A673 (cell line): Measurements from ENCODE around the gene PIGA. TPM values are rescaled to one million over a fixed set of nuclear protein-coding genes. Genes with fewer than 3 reads are reported as not detected.

Source experiments
- BruUV-seq: library from RNA; stranded (reverse); fragments of 400-500 nt; replicated peaks from 2 replicates; lab custom pipeline; 2021; lab: Mats Ljungman, UMichigan
- CTCF ChIA-PET: fragments of 300-600 bp; sonication (Branson Sonifier 250); formaldehyde crosslinking; loops from one replicate; lab custom pipeline; 2022; ENCODE audit warnings: antibody characterized with exemption; lab: Charles Lee
- POLR2A ChIA-PET: fragments of 300-600 bp; sonication (Branson Sonifier 250); formaldehyde crosslinking; loops from one replicate; lab custom pipeline; 2022; ENCODE audit warnings: antibody characterized with exemption; ENCODE audit not compliant: low non-redundant PET; lab: Charles Lee
- DNase-seq: peaks from one replicate; pipeline ENCODE4 v3.0.0-alpha.2; 2015; ENCODE audit warnings: low spot score
- H3K27ac ChIP-seq: fragments of 200-600 bp; sonication (generic); 2 replicates; pipeline ENCODE4 v1.5.1; 2016; ENCODE audit warnings: mixed run types, low read depth, mild to moderate bottlenecking, mixed read lengths, antibody characterized with exemption, low read length; ENCODE audit not compliant: poor library complexity, severe bottlenecking
- H3K27me3 ChIP-seq: fragments of 200-600 bp; sonication (generic); replicated peaks from 2 replicates; pipeline ENCODE4 v1.6.1; 2017; ENCODE audit warnings: mixed run types, low read depth, mild to moderate bottlenecking, mixed read lengths, antibody characterized with exemption, low read length; ENCODE audit not compliant: insufficient read depth, poor library complexity
- H3K36me3 ChIP-seq: fragments of 200-600 bp; sonication (generic); 2 replicates; pipeline ENCODE4 v1.6.1; 2016; ENCODE audit warnings: mixed run types, mild to moderate bottlenecking, mixed read lengths, antibody characterized with exemption, low read length; ENCODE audit not compliant: insufficient read depth, poor library complexity, severe bottlenecking
- H3K4me1 ChIP-seq: fragments of 200-600 bp; sonication (generic); 2 replicates; pipeline ENCODE4 v1.6.1; 2017; ENCODE audit warnings: mixed run types, mild to moderate bottlenecking, mixed read lengths, antibody characterized with exemption, low read length; ENCODE audit not compliant: insufficient read depth, poor library complexity, severe bottlenecking
- H3K4me3 ChIP-seq: fragments of 200-600 bp; sonication (generic); 2 replicates; pipeline ENCODE4 v1.5.1; 2016; ENCODE audit warnings: low read depth, mixed run types, mild to moderate bottlenecking, mixed read lengths, low read length; ENCODE audit not compliant: poor library complexity, severe bottlenecking
- H3K9me3 ChIP-seq: fragments of 200-600 bp; sonication (generic); 2 replicates; pipeline ENCODE4 v1.6.1; 2016; ENCODE audit warnings: mixed run types, low read depth, mild to moderate bottlenecking, mixed read lengths, antibody characterized with exemption, low read length; ENCODE audit not compliant: poor library complexity, severe bottlenecking
- EZH2 ChIP-seq: fragments of 200-600 bp; sonication (generic); IDR thresholded peaks from 2 replicates; pipeline ENCODE4 v1.6.1; 2017; ENCODE audit warnings: borderline replicate concordance, low read depth, mild to moderate bottlenecking, mixed read lengths, antibody characterized with exemption, low read length; ENCODE audit not compliant: poor library complexity, severe bottlenecking
- intact Hi-C: fragments of 100-400 bp; cut with micrococcal nuclease; formaldehyde crosslinking; loops from one replicate; pipeline ENCODE4 v1.10.0; 2022; ENCODE audit not compliant: unreplicated experiment
- total RNA-seq: library from RNA; stranded (reverse); gene quantifications from 2 replicates; pipeline ENCODE4 v1.2.3, GENCODE V29; 2021
- TF ChIP-seq, protein P1 (sequence below): fragments of 300-800, 200-600 bp; sonication (generic); conservative IDR thresholded peaks from 2 replicates; pipeline ENCODE4 v1.5.1; 2017; ENCODE audit warnings: low read depth, mild to moderate bottlenecking, antibody characterized with exemption, low read length, moderate library complexity, mixed read lengths

Gene PIGA
- total RNA-seq, 1 experiment from 2014 or later = 17.4 TPM

GRCh38 chrX:15328131-15328530, 7.2 kb downstream of the PIGA start:
- no peak overlapping the region for H3K4me3 ChIP-seq
- no peak for DNase-seq
- H3K9me3 ChIP-seq = no peaks in the 10 kb centered on the region
- peaks cover 12% of the 10 kb centered on the region for H3K36me3 ChIP-seq
- CTCF ChIA-PET = no interaction called here
- POLR2A ChIA-PET = no interaction called here
- BruUV-seq = no TSS peak
- H3K27ac ChIP-seq = no peak overlapping the region
- H3K27me3 ChIP-seq = peaks cover 20% of the 10 kb centered on the region
- H3K4me1 ChIP-seq = no peaks in the 10 kb centered on the region
- intact Hi-C loops = no loop called here
- TF ChIP-seq, protein P1, sequence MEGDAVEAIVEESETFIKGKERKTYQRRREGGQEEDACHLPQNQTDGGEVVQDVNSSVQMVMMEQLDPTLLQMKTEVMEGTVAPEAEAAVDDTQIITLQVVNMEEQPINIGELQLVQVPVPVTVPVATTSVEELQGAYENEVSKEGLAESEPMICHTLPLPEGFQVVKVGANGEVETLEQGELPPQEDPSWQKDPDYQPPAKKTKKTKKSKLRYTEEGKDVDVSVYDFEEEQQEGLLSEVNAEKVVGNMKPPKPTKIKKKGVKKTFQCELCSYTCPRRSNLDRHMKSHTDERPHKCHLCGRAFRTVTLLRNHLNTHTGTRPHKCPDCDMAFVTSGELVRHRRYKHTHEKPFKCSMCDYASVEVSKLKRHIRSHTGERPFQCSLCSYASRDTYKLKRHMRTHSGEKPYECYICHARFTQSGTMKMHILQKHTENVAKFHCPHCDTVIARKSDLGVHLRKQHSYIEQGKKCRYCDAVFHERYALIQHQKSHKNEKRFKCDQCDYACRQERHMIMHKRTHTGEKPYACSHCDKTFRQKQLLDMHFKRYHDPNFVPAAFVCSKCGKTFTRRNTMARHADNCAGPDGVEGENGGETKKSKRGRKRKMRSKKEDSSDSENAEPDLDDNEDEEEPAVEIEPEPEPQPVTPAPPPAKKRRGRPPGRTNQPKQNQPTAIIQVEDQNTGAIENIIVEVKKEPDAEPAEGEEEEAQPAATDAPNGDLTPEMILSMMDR = no peak

- Histone ChIP-seq H3K9me3 (no peaks in the 10 kb centered on the region), H3K27ac (no peak overlapping the region), H3K4me1 (no peaks in the 10 kb centered on the region), H3K4me3 (no peak overlapping the region), H3K36me3 (no peaks in the 10 kb centered on the region), H3K27me3 (peaks cover 26% of the 10 kb centered on the region)
- BruUV-seq = no TSS peak
- TF ChIP-seq EZH2 = no peak
- TF ChIP-seq, protein P1 = no peak
- no peak for DNase-seq
- intact Hi-C loops = no loop called here
- CTCF ChIA-PET = no interaction called here
- POLR2A ChIA-PET = no interaction called here
Observed at GRCh38 chrX:15322472-15322871, 12.9 kb downstream of the PIGA start.

DNA sequence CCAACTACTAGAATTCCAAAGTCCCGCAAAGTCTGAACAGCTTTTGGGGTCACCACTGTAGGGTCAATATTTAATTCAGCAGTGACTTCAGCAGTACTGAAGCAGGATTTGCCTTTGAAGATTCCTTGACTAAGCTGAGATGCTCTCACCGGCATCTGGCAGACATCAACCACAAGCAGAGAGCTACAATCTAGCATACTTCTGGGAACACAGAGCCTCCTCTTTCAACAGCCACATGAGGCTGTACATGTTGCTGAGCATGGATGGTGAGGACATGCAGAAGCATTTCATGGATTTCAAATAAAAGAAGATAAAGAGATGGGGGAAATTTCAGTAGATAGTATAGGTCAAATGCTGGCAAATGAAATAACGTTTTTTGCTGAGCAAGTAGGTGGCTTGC, 13.3 kb downstream of the PIGA start:
- Histone ChIP-seq H3K4me3 (no peak overlapping the region), H3K4me1 (no peaks in the 10 kb centered on the region), H3K9me3 (no peaks in the 10 kb centered on the region), H3K27ac (no peak overlapping the region), H3K27me3 (peaks cover 26% of the 10 kb centered on the region), H3K36me3 (no peaks in the 10 kb centered on the region)
- ChIA-PET POLR2A (no interaction called here), CTCF (no interaction called here)
- BruUV-seq = no TSS peak
- intact Hi-C loops = no loop called here
- TF ChIP-seq EZH2 = no peak
- TF ChIP-seq, protein P1 = no peak
- DNase-seq = no peak
